Caco-2 (cell line): ENCODE results near the gene PRPSAP1. TPM values are rescaled to one million over a fixed set of nuclear protein-coding genes. Genes with fewer than 3 reads are reported as not detected.

Source experiments
- BruUV-seq: library from RNA; stranded (reverse); fragments of 400-500 nt; replicated peaks from 2 replicates; lab custom pipeline; 2021; lab: Mats Ljungman, UMichigan
- CTCF ChIA-PET: fragments of 300-600 bp; sonication (Branson Sonifier 250); formaldehyde crosslinking; loops from one replicate; lab custom pipeline; 2022; ENCODE audit warnings: antibody characterized with exemption; lab: Charles Lee
- POLR2A ChIA-PET: fragments of 300-600 bp; sonication (Branson Sonifier 250); formaldehyde crosslinking; loops from one replicate; lab custom pipeline; 2022; ENCODE audit warnings: antibody characterized with exemption; lab: Charles Lee
- DNase-seq, 2 experiments: peaks; one replicate each; pipeline versions ENCODE4 v3.0.0 to v3.0.0-alpha.2; 2020 to 2022
- H3K27me3 ChIP-seq: replicated peaks from 2 replicates; pipeline ENCODE4 v1.6.0; 2011; ENCODE audit warnings: low read length; ENCODE audit not compliant: control insufficient read depth, insufficient read depth
- H3K36me3 ChIP-seq: 2 replicates; pipeline ENCODE4 v1.5.1; 2011; ENCODE audit warnings: low read length; ENCODE audit not compliant: control insufficient read depth, insufficient read depth
- H3K4me1 ChIP-seq: fragments of 250-450 bp; sonication (Bioruptor Pico); 2 replicates; pipeline ENCODE4 v1.5.1; 2020; ENCODE audit warnings: mild to moderate bottlenecking
- H3K4me3 ChIP-seq: 2 replicates; pipeline ENCODE4 v1.5.1; 2011; ENCODE audit warnings: low read depth, mild to moderate bottlenecking, control low read depth, low read length
- H3K9me3 ChIP-seq: fragments of 250-450 bp; sonication (Bioruptor Pico); 2 replicates; pipeline ENCODE4 v1.5.1; 2020; ENCODE audit warnings: mild to moderate bottlenecking, moderate library complexity
- H3K27ac Mint-ChIP-seq: one replicate; pipeline ENCODE4 v1.8.0; 2022; ENCODE audit warnings: mixed read lengths; ENCODE audit not compliant: unreplicated experiment
- H3K27me3 Mint-ChIP-seq: one replicate; pipeline ENCODE4 v1.8.0; 2022; ENCODE audit warnings: mixed read lengths; ENCODE audit not compliant: insufficient read depth, unreplicated experiment
- H3K36me3 Mint-ChIP-seq: one replicate; pipeline ENCODE4 v1.8.0; 2022; ENCODE audit warnings: mild to moderate bottlenecking, mixed read lengths; ENCODE audit not compliant: insufficient read depth, unreplicated experiment
- H3K4me1 Mint-ChIP-seq: one replicate; pipeline ENCODE4 v1.8.0; 2022; ENCODE audit warnings: low read depth, mixed read lengths; ENCODE audit not compliant: unreplicated experiment
- H3K4me3 Mint-ChIP-seq: one replicate; pipeline ENCODE4 v1.8.0; 2022; ENCODE audit warnings: mild to moderate bottlenecking, moderate library complexity, mixed read lengths; ENCODE audit not compliant: unreplicated experiment
- H3K9me3 Mint-ChIP-seq: one replicate; pipeline ENCODE4 v1.8.0; 2022; ENCODE audit warnings: mixed read lengths; ENCODE audit not compliant: unreplicated experiment
- intact Hi-C: fragments of 100-400 bp; cut with micrococcal nuclease; formaldehyde crosslinking; loops from one replicate; pipeline ENCODE4 v1.10.0; 2022; ENCODE audit not compliant: unreplicated experiment
- total RNA-seq: library from RNA; stranded (reverse); gene quantifications from 2 replicates; pipeline ENCODE4 v1.2.3, GENCODE V29; 2022
- TF ChIP-seq, protein P1 (sequence below), 2 experiments: fragments of 200-600 bp in 1 of 2; IDR thresholded peaks; 1 replicate in 1 of 2; 2 replicates in 1 of 2; pipeline versions ENCODE4 v1.5.1 to v1.8.0; 2011 to 2022; ENCODE audit warnings: antibody characterized with exemption in 1 of 2, control low read depth in 1 of 2, inconsistent platforms in 1 of 2, low read depth in 1 of 2, low read length in 1 of 2, mild to moderate bottlenecking in 1 of 2, moderate library complexity in 1 of 2; ENCODE audit not compliant: insufficient read depth in 1 of 2, severe bottlenecking in 1 of 2, unreplicated experiment in 1 of 2

The PRPSAP1 gene
- total RNA-seq, 1 experiment from 2014 or later: 87.6 TPM

GRCh38 chr17:76336756-76337412, 16.8 kb downstream of the PRPSAP1 start:
- Mint-ChIP-seq H3K4me3 (no peak overlapping the region), H3K27ac (no peak overlapping the region), H3K4me1 (peaks cover 3% of the 10 kb centered on the region), H3K9me3 (no peaks in the 10 kb centered on the region), H3K27me3 (no peaks in the 10 kb centered on the region), H3K36me3 (peaks cover 19% of the 10 kb centered on the region)
- H3K36me3 ChIP-seq: no peaks in the 10 kb centered on the region
- ChIA-PET CTCF (interaction anchor here (0.7 kb wide), 2 partner anchors 262 to 437 kb away, joined by 3 read pairs; partner anchors contain the start of gene GALR2), POLR2A (no interaction called here)
- TF ChIP-seq, protein P1, sequence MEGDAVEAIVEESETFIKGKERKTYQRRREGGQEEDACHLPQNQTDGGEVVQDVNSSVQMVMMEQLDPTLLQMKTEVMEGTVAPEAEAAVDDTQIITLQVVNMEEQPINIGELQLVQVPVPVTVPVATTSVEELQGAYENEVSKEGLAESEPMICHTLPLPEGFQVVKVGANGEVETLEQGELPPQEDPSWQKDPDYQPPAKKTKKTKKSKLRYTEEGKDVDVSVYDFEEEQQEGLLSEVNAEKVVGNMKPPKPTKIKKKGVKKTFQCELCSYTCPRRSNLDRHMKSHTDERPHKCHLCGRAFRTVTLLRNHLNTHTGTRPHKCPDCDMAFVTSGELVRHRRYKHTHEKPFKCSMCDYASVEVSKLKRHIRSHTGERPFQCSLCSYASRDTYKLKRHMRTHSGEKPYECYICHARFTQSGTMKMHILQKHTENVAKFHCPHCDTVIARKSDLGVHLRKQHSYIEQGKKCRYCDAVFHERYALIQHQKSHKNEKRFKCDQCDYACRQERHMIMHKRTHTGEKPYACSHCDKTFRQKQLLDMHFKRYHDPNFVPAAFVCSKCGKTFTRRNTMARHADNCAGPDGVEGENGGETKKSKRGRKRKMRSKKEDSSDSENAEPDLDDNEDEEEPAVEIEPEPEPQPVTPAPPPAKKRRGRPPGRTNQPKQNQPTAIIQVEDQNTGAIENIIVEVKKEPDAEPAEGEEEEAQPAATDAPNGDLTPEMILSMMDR (IDR thresholded peaks at IDR 0.05; ENCODE audit: insufficient read depth in 1 of 2, low read depth in 1 of 2, low read length in 1 of 2, severe bottlenecking in 1 of 2, unreplicated experiment in 1 of 2): no peak
- no TSS peak for BruUV-seq
- H3K27me3 ChIP-seq: no peaks in the 10 kb centered on the region
- no peak overlapping the region for H3K4me3 ChIP-seq
- H3K4me1 ChIP-seq: peaks cover 1% of the 10 kb centered on the region; the same call in 1 of the 2 replicates
- intact Hi-C loops: no loop called here
- H3K9me3 ChIP-seq: no peaks in the 10 kb centered on the region
- no peak for DNase-seq

- DNase-seq: no peak
- POLR2A ChIA-PET: interaction anchor here (0.8 kb wide), 1 partner anchor 18 kb away, joined by 3 read pairs; the partner anchor contains the start of gene PRPSAP1
- Histone ChIP-seq H3K27me3 (no peaks in the 10 kb centered on the region), H3K4me3 (no peak overlapping the region), H3K36me3 (no peaks in the 10 kb centered on the region), H3K4me1 (peaks cover 12% of the 10 kb centered on the region), H3K9me3 (no peaks in the 10 kb centered on the region)
- Mint-ChIP-seq H3K9me3 (no peaks in the 10 kb centered on the region), H3K4me1 (peaks cover 13% of the 10 kb centered on the region), H3K27ac (no peak overlapping the region), H3K4me3 (no peak overlapping the region), H3K27me3 (no peaks in the 10 kb centered on the region), H3K36me3 (peaks cover 14% of the 10 kb centered on the region)
- TF ChIP-seq, protein P1 (IDR thresholded peaks at IDR 0.05; ENCODE audit: insufficient read depth in 1 of 2, low read depth in 1 of 2, low read length in 1 of 2, severe bottlenecking in 1 of 2, unreplicated experiment in 1 of 2): no peak
- BruUV-seq: no TSS peak
- intact Hi-C loops: no loop called here
- CTCF ChIA-PET: no interaction called here
Measured at GRCh38 chr17:76335716-76336381, 17.9 kb downstream of the PRPSAP1 start.

DNA sequence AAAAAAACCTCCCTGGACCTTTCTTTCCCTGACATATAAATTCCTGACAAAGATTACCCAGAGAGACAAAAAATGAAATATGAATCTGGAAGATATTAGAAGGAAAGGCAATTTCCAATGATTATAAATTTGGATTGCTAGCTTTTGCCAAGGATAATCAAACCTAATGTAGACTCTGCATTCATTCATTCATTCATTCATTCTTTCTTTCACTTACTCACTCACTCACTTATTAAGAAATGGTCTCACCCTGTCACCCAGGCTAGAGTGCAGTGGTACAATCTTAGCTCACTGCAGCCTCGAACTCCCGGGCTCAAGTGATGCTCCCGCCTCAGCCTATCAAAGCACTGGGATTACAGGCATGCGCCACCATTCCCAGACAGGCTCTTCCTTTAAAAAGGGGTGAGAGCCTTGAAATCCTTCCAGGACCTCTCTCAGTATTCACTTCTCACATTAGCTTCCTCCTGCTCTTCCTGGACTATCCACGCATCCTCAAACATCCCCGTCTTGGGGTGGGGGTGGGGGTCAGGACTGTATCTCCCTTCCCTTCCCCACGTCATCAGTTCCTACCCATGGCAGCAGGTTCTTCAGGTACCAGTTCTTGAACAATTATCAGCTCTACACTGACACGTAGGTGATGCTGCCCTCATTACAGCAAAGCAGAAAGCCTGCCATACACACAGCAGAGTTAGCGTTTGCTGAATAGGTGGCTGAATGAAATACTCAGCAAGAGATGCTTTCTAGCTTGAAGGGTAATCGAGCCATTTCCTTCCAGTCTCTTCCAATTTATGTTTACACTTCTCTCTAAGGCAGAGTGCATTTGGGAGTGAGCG, 19.8 kb downstream of the PRPSAP1 start:
- no peak for DNase-seq
- peaks cover 3% of the 10 kb centered on the region; the same call in 1 of the 2 replicates for H3K36me3 ChIP-seq
- no peak overlapping the region for H3K27ac Mint-ChIP-seq
- H3K9me3 ChIP-seq: no peaks in the 10 kb centered on the region
- H3K4me3 Mint-ChIP-seq: no peak overlapping the region
- ChIA-PET CTCF (no interaction called here), POLR2A (no interaction called here)
- peaks cover 18% of the 10 kb centered on the region for H3K4me1 Mint-ChIP-seq
- intact Hi-C loops: no loop called here
- BruUV-seq: no TSS peak
- H3K9me3 Mint-ChIP-seq: no peaks in the 10 kb centered on the region
- peaks cover 18% of the 10 kb centered on the region for H3K36me3 Mint-ChIP-seq
- H3K27me3 ChIP-seq: no peaks in the 10 kb centered on the region
- H3K4me3 ChIP-seq: no peak overlapping the region
- TF ChIP-seq, protein P1 (IDR thresholded peaks at IDR 0.05; ENCODE audit: insufficient read depth in 1 of 2, low read depth in 1 of 2, low read length in 1 of 2, severe bottlenecking in 1 of 2, unreplicated experiment in 1 of 2): no peak
- peaks cover 17% of the 10 kb centered on the region for H3K4me1 ChIP-seq
- no peaks in the 10 kb centered on the region for H3K27me3 Mint-ChIP-seq
